GM19455 (cell line): ENCODE data around the gene CTDSPL.
"Not testable (repeated sequence)": the region's sequence is repeated elsewhere in the genome, so short reads cannot be mapped to it uniquely, and the experiment has no call there.

ENCODE experiments used
- ATAC-seq: cut with Tn5 transposase; IDR thresholded peaks from one replicate; pipeline ENCODE4 v1.9.1; 2021; ENCODE audit not compliant: unreplicated experiment

The CTDSPL gene

GRCh38 chr3:37961622-37962431 lies 100.1 kb downstream of the CTDSPL start:
- no peak for ATAC-seq

GRCh38 chr3:37963016-37963415 lies 101.3 kb downstream of the CTDSPL start:
- ATAC-seq = no peak

- ATAC-seq = no peak
Measured at GRCh38 chr3:37963635-37964034, 102.0 kb downstream of the CTDSPL start.

DNA sequence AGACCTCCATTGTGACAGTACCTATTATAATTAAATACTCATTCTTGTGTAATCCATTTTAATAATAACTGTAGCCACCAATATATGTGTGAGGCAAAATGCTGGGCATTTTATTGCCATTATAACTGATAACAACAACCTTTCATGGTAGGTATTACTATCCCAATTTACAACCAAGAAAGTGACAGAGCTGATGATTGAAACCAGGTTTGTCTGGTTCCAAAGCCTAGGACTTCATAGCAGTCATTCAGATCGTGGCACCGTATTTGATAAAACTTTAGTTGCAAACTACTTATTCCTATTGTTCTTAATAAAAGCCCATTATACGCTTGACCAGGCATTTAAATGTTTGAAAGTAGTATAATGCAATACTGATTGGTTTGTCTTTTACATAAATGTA lies 102.5 kb downstream of the CTDSPL start:
- ATAC-seq = no peak

- ATAC-seq = no peak
Measured at GRCh38 chr3:37964716-37965115, 103.0 kb downstream of the CTDSPL start.

DNA sequence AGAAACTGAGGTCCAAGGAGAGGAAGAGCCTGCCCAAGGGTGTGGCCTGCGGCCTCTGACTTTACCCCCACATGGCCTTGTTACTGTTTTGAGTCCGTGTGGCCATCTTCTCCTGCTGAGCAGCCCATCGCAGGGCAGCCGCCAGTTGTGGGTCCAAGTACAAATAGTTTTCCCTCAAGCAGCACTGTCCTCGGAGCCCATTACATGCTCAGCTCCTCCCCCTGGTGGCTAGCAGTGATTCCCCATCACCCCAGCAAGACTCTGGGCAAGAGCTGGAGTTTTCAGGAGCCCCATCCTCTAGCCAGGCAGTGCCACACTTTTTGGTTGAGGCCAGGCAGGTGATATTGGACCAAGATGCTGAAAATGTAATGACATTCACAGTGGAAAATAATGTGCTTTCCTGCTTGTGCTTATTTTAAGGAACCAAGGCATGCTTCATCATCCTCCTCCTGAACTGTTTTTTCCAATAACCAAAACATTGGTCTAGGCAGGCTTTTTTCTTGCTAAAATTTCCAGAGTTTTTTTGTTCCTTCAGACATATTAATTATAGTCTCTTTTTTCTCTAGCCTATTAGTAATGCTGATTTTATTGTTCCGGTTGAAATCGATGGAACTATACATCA lies 105.7 kb downstream of the CTDSPL start:
- ATAC-seq = peak; percentile 59

GRCh38 chr3:37968199-37968598 lies 106.5 kb downstream of the CTDSPL start:
- ATAC-seq = no peak

- ATAC-seq = no peak
Measured at GRCh38 chr3:37968813-37969595, 107.3 kb downstream of the CTDSPL start.

DNA sequence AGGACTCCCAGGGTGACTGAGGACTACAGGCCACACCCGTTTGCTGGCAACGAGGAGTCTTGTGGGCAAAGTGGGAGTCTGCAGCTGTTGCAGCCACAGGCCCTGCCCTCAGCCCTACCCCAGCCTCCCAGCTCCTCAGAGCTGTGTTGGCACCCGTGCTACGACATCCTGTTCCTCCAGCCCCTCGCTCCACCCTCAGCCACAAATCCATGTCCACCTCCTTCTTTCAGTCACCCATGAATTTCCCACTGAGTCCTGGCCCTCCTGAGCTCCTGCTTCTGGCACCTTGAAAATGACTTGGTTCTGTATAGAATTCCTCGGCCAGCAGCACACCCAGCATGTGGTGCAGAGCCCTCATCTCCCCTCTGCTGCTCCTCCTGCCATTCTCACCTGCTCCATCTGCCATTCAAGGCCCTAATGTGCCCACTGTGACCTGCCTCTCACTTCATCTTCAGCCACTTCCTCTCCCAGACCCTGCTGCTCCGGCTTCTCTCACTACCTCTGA lies 108.0 kb downstream of the CTDSPL start:
- ATAC-seq = no peak

DNA sequence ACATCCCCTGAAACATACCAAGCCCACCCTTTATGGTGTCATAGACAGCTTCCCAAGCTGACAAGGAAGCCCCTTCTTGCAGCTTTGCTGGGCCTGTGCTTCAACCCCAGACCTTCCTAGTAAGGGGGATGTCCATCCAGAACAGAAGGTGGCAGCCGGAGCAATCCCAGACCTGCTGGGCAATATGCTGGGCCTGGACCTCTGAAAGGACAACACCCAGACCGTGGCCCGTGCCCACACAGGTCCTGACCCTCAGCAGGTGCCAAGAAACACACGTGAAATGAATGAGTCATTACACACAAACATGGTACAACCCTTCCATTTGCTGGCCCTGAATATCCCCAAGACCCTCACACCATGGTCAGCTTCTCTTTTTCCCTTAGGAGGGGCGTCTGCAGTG lies 109.1 kb downstream of the CTDSPL start:
- ATAC-seq = no peak

DNA sequence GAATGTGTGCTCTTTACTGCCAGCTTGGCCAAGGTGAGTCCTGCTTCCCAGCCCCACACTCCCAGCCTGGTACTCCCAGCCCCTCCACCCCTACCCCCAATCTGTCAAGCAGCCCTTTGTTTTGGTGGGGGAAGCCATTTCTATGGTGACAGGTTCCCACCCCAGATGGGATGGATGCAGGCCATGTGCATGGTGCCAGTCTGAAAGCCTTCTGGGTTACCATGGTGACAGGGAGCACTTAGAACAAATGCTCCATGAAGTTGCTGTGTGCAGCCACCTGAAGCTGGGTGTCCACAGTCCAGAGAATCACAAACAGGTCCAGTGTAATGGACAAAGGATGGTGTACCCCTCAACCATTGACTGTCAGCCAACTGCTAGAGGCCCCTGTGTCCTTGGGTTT lies 109.8 kb downstream of the CTDSPL start:
- no peak for ATAC-seq

DNA sequence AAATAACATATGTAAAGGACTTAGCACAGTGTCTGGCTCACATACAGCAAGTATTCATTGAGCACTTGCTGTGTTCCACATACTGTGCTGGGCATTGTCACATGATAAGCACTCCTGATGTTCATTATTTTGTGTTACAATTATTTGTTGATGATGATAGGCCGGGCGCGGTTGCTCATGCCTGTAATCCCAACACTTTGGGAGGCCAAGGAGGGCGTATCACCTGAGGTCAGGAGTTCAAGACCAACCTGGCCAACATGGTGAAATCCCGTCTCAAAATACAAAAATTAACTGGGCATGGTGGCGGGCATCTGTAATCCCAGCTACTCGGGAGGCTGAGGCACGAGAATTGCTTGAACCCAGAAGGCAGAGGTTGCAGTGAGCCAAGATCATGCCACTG lies 110.4 kb downstream of the CTDSPL start:
- ATAC-seq = not testable (repeated sequence)

GRCh38 chr3:37973246-37974054 lies 111.8 kb downstream of the CTDSPL start:
- no peak for ATAC-seq

DNA sequence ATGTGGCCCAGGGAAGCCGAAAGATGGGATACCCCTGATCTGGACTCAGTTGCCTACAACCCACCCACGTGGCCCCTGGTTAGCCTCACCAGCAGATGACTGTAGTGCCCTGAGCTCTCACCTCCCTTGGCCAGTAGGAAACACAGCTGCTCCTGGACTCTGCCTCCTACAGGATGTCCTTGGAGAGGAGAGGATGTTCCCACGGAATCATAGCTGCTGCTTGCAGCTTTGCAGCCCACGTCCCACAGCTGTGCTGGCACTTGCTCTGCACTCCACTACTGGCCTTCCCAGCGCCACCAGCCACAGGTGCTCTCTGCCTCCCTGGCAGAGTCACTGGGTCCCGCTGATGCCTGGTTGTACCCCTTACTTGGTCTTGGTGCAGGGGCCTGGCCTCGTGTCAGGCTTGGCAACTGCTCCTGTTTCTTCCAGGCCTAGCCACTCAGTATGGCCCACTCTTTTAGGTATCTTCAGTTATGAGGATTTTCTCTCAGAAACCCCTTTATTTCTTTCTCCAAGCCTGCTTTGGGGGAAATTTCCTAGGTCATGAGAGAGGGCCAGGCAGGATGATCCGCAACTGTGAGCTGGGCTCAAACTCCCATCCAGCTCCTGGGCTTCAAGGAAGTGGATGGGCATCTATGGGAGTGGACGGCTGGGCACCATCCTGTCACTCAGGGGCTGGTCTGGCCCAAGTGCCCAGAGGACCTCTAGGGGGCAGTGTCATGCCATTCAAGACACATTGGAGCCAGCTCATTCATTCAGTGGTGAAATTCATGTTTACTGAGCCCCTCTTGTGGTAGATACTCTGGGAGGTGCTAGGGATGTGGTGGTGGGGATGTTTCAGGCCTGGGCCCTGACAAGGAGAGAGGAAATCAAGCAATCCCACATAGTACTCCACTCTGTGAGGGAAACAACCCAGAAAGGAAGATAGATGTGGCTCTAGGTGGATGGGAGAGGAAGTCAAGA lies 112.7 kb downstream of the CTDSPL start:
- peak; percentile 92 for ATAC-seq

DNA sequence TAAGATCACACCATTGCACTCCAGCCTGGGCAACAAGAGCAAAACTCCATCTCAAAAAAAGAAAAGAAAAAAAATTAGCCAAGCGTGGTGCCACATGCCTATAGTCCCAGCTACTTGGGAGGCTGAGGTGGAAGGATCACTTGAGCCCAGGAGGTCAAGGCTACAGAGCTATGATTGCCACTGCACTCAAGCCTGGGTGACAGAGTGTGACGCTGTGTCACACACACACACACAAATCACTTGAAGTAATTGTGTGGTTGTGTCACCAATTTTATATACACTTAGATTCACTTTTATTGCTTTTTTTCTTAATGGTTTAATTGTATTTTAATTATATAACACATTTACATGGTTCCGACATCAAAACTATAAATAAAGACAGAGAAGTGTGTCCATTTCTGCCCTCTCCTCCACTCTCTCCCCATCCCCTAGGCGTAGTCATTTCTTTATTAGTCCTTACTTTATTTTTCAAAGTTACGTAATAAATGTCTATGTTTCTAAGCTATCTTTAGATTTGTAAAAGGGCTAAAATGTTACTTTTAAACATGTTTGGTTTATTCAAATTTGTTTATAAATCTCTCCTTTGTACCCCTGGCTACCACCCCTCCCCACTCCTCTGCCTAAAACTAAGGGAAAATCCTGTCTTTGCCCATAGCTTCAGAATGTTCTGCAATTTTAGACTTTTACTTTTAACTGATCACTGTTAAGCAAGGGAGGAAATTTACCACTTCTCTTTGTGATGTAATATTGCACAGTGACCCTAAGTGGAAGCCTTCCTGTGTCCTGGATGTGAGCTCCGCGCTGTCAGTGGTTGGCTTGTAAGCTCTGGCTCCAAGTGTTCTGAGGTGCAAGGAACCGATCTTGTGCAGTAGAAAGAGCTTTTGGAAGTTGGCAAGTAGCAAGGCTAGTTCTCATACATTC lies 118.1 kb downstream of the CTDSPL start:
- ATAC-seq = no peak

GRCh38 chr3:37980462-37981347 lies 119.0 kb downstream of the CTDSPL start:
- no peak for ATAC-seq

GRCh38 chr3:37981348-37981664 lies 119.6 kb downstream of the CTDSPL start:
- ATAC-seq = no peak

DNA sequence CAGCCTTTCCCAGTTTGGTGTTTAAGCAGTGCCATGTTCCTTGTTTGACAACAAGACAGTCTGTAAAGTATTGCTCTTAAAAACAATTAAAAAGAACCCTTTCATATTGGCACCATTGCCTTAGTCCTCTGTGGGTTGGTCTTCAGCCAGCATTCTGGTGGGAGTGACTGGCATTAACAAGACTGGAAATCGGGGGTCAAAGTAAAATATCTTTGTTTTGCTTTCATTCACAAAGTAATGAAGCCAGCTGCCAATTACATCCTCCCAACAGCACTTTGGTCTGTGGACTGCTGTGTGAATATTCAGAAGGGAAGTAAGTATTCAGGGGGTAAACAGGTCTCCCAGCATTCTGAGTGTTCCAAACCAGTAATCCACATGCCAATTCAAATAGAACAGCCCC lies 120.7 kb downstream of the CTDSPL start:
- no peak for ATAC-seq
